IPS-11a (cell line): ENCODE data around the gene TASL.
"Not testable (repeated sequence)": the region's sequence is repeated elsewhere in the genome, so short reads cannot be mapped to it uniquely, and the experiment has no call there.

Experiments
- H3K4me3 ChIP-seq: one replicate; pipeline ENCODE4 v1.5.1; 2013; ENCODE audit warnings: low read depth, low read length, control low read depth

TASL gene, protein sequence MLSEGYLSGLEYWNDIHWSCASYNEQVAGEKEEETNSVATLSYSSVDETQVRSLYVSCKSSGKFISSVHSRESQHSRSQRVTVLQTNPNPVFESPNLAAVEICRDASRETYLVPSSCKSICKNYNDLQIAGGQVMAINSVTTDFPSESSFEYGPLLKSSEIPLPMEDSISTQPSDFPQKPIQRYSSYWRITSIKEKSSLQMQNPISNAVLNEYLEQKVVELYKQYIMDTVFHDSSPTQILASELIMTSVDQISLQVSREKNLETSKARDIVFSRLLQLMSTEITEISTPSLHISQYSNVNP

DNA sequence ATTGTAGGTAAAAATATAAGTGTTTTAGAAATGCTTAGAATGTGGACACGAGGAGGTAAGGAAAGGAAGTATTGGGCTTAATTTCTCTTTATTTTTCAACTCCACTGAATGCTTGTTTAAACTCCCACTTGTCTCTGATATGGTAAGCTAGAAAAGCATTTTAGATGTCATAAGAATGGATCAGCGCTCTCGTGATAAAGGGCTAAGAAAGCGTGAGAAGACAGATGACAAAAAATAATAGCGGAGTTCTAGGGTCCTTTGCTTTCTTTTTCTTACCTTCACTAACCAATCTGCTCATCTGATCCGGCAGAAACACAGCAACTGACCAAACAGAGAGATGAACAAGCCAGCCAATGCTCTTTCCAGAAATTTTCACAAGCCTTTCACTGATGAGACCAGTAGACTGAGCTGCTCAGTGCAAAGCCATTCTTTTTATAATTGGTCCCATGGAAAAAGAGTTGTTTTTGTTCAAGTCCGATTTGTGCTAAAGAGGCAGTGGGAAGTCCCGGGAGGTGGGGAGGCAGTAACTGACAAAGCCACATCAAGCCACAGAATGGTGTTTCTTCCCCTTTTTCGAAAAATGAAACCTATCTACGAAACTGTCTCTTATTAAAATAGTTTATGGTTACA is at the start of gene TASL:
Gene TASL (minus strand): TSS at position 405 of the 630 bp plus-strand sequence. CDS start 17,411 bp downstream, outside the sequence.
- H3K4me3 ChIP-seq, result no peak within 1 kb of the TSS

DNA sequence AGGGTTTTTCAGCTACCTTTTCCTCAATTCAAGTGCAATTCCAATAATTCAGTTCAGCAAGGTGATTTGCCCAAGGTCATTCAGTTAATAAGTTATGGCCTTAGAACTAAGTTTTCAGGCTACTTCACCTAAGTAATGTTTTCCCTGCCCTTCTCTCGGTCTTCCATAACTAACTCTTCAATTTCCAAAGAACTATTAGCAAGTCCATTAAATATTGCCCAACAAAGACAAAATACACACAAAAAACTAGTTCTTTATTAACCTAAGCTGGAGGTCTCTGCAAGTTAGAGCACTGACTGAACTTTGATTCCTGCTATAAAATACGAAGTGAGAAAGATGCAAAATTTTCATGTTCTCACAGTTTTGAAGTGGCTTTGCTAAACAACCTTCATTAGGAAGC is 48.8 kb upstream of the TASL start:
- no peak overlapping the region for H3K4me3 ChIP-seq

DNA sequence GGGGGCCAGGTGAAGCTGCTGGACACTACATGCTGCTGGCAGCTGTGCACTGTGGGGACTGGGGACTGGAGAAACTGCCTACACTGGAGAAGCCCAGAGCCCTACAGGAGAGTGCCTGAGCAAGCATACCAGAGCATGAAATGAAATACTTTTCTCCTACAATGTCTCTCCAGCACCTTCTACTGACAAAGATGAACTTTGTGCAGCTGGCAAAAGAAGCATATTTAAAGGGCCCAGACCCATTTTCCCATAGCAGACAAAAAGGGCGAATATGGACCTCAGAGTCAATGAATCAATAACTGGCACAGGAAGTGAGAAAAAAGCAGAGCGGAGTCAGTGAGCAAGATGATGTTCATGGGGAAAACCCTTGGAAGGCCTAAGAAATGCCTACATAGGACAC is 44.8 kb upstream of the TASL start:
- H3K4me3 ChIP-seq, result no peak overlapping the region

DNA sequence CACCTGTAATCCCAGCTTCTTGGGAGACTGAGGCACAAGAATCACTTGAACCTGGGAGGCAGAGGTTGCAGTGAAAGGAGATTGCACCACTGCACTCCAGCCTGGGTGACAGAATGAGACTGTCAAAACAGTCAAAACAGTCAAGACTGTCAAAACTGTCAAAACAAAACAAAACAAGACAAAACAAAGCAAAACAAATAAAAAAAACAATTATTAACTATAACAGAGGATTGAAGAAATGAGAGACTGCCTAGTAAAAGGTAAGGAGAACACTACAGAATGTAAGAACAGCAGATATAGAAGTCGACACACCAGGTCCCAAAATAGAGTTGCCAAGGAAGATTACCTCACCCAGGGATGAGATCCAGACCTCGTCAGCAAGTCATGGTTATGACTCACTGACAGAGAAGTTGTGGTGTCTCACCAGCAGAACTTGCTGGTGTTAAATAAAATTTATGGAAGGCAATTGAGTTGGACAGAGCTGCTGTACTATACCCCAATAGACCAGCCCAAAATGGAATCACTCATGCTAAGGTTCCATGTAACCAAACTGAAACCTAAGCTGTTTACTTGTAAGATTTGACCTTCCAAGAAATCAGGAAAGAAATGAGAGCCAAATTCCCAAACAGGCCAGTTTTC is 43.5 kb upstream of the TASL start:
- no peak overlapping the region for H3K4me3 ChIP-seq

DNA sequence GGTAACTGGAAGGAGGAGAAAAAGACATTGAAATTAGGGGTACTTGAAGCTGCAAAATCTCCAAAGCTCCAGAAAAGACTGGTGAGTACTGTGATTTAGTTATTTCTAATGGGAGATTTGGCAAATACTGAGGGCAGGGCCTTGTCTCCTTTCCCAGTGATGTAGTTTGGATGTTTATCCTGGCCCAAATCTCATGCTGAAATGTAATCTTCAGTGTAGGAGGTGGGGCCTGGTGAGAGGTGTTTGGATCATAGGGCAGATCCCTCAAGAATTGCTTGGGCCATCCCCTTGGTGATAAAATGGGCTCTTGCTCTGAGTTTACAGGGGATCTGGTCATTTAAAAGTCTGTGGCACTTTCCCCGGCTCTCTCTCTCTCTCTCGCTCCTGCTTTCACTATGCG is 42.6 kb upstream of the TASL start:
- no peak overlapping the region for H3K4me3 ChIP-seq

DNA sequence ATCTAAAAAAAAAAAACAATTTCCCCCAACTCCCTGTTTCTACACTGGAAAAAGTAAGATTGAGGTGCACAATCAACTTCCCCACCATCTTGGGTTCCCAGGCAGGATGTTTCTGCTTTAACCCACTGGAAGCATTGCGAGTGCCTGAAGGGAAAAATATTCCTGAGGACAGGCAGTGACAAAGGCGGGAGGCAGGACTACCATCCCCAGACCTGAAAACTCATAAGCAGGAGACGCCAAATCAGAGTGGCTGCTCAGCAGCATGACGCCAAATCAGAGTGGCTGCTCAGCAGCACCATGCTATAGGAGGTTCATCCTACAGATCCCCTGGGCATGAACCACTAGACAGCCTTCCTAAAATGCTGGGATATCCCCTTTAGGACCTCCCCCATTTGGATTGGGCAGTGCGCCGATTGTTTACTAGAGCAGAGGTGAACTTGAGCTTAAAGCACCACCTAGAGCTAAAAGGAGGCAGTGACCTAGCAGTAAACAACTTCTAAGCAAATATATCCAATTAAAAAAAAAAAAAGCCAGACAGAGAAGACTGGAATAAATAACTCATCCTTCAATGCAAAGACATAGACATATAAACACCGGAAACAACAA is 40.7 kb upstream of the TASL start:
- H3K4me3 ChIP-seq, result no peak overlapping the region

DNA sequence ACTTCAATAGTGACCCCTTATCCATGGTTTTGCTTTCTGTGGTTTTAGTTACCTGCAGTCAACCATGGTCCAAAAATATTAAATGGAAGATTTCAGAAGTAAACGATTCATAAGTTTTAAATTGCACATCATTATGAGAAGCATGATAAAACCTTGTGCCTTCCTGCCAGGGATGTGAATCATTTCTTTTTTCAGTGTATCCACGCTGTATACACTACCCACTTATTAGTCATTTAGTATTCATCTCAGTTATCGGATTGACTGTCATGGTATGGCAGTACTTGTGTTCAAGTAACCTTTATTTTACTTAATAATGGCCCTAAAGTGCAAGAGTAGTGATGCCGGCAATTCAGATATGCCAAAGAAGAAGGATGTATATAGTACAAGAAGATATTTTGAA is 37.7 kb upstream of the TASL start:
- H3K4me3 ChIP-seq, result no peak overlapping the region

DNA sequence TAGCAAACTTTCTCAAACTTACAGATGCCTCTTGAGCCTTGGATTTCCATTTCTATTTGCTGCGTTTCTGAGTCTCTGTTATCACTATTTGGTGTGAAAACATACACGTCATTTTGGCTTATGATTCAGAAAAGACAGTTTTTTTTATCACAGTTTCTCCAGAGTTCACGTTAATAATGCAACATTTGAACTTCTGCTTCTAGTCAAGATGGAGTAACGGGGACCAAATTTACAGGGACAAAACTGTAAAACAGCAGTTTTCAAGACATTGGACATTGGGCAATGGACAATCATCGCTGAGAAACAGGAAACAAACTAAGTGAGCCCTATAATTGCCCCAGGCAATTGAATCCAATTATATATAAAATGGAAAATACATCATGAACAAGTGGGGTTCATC is 36.2 kb upstream of the TASL start:
- H3K4me3 ChIP-seq, result no peak overlapping the region

DNA sequence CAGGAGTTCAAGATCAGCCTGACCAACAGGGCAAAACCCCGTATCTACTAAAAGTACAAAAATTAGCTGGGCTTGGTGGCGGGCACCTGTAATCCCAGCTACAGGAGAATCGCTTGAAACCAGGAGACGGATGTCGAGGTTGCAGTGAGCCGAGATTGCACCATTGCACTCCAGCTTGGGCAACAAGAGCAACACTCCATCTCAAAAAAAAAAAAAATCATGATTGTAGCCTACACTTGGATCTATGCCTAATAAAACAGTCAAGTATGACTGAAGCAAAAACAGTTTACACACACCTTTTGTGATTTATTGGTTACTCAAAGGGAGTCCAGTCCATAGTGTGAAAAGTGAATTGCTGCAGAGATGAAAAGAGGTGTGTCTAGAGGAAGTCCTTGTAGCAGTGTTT is 34.7 kb upstream of the TASL start:
- no peak overlapping the region for H3K4me3 ChIP-seq

DNA sequence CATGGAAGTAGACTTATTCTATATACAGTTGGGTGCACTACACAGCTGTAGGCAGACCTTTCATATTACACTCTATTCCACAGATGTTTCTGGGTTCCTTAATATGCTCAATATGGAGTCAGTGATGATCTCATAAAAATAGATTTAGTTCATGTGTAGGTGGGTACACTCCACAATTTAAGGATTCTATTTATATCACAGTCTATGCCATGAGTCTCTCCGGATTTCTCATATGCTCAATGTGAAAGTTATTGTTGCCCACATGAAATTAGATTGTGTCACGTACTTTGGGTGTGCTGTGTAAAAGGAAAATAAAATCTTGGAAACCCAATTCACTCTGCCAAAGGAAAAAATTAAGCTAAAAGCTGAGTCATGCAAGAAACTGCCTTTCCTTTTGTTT is 32.5 kb upstream of the TASL start:
- no peak overlapping the region for H3K4me3 ChIP-seq

DNA sequence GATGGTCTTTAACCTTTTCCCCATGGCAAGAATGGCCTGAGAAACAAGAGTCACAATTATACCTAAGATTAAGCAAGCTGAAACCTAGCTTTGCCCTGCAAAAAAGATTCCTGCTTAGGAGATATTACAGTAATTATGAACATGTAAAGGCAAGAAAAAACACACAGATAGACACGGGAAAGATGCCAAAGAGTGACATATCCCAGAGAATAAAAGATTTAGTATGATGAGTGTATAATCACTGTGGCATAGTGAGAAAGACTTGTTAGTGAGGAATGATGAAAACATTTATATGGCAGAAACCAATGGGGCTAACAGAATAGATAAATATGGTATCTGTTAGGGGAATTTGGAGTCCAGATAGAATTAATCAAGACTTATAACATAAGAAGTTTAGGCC is 29.6 kb upstream of the TASL start:
- H3K4me3 ChIP-seq, result no peak overlapping the region

DNA sequence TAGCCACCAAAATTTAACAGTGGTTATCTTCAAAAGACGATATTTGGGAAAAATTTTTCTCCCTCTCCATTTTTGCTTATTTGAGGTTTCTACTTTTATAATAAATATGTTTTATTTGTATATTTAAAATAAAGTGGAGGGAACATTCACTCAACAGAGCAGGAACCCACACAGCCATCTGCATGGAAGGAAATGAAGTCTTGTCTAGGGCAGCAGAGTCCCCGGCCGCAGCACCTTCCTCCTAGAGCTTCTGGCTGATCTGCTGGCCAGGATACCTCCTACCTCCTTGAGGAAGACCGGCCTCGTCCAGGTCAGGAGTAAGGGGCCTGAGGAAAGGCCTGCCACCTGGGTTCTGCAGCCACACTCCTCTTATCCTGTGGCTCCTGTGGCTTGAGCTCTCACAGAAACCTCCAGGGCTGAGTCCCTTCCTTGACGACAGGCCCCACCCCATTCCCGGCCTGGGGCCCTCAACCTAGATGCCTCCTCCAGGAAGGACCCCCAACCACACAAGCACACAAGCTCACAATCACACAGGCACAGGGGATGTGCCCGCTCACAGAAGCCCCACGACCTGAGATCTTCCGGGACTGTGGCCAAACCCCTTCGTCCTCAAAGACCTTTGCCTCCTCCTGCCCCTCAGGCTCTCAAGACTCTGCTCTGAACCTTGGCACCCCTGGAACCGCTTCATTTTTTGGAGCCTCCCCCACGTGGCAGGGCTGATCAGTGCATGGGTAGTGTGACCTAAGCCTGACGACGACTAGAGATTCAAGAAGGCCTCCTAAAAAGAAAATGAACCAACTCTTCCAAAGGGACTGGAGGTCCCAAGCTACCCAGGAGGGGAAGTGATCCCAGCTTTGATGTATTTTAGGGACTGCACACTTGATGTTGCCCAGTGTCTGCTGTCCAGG is 23.0 kb upstream of the TASL start:
- H3K4me3 ChIP-seq, result not testable (repeated sequence)

DNA sequence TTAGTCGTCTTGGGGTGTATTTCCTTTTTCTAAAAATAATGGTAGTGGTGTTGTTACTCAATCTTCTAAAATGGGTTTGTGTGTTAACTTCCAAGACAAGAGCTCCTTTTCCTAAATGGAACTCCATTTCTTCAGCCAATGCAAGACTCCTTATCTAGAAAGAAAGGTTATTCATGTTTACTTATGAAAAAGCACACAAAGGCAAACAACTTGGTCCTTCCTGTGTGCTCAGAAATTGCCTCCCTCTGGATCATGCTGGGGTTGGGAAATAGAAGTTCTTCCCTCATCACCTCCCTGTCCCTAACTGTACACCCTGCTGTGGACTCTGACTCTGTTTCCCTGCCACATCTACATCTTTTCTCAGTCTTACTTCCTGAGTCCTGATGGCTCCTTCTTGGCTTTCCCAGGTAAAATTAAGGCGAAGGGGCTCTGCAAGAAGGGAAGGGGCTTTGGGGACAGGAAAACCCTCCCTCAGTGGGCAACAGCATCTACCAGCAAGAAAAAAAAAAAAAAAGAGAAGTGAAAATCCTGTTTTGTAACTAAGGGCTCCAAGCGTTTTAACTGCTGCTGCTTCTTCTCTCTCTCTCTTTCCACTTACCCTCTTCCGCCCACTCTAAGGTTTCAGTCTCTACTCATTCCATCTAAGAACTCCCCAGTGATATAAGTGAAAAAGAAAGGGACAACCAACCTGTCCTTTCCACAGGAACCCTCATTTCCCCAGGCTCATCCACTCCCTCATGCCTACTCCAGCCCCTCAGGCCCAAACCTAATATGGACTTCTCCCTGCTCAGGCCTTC is 19.8 kb upstream of the TASL start:
- no peak overlapping the region for H3K4me3 ChIP-seq

DNA sequence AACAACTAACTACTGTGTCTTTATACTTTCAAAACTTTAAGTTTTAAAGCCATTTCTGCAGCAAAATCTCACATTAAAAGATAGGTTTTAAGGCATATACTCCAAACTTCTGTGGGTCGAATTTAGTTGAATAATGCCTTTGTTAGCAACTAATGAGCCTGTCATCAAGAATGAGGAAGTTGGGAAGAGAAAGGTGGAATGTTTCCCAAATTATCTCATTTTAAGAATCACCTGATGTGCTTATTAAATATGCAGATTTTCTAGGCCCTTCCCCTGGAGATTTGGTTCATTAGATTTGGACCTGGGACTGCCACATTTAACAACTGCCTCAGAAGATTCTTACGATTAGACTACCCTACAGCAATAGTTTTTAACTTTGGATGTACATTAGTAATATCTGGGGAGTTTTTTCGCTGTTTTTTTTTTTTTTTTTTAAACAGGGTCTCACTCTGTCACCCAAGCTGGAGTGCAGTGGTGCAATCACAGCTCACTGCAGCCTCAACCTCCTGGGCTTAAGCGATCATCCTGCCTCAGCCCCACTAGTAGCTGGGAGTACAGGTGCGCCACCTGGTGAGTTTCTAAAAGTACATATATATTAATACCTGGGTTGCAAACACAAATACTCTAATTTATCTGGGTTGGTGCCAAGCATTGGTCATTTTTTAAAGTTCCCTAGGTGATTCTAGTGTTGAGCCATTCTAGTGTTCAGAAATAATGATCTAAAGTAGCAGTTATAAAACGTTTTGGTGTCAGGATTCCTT is 16.1 kb upstream of the TASL start:
- H3K4me3 ChIP-seq, result no peak overlapping the region

DNA sequence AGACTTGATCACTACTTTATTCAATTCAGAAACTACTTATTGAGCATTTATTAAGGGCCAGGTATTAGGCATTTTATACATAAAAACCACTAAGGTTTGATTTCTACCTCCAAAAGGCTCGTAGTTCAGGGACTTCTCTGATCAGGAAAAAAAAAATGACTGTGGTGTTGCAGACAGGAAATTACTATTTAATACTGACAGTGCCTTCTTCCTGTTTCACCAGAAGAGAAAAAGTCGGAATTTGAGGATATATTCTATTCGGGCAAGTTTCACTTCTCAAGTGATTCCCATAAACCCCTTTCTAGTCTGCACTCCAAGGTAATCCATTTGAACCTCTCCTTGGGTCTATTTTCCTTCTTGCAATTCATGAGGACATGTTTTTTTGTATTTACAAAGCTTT is 15.3 kb upstream of the TASL start:
- no peak overlapping the region for H3K4me3 ChIP-seq

DNA sequence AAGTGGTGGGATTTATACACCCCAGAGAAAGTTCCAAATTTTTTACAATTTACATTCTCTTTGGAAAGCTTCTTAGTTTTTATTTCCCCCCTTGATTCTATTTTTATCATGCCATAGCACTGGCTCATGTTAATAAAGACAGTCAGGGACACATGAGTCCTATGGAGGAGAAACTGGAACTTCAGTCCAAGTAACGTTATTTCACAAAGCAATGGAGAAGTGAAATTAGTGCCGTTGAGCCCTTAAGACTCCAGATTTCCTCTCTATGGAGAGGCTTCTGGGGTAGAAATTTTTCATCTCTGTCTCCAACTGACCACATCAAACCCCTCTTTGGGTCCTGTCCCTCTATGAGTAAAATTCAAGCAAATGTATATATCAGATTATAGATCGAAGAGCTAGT is 12.8 kb upstream of the TASL start:
- H3K4me3 ChIP-seq, result no peak overlapping the region

DNA sequence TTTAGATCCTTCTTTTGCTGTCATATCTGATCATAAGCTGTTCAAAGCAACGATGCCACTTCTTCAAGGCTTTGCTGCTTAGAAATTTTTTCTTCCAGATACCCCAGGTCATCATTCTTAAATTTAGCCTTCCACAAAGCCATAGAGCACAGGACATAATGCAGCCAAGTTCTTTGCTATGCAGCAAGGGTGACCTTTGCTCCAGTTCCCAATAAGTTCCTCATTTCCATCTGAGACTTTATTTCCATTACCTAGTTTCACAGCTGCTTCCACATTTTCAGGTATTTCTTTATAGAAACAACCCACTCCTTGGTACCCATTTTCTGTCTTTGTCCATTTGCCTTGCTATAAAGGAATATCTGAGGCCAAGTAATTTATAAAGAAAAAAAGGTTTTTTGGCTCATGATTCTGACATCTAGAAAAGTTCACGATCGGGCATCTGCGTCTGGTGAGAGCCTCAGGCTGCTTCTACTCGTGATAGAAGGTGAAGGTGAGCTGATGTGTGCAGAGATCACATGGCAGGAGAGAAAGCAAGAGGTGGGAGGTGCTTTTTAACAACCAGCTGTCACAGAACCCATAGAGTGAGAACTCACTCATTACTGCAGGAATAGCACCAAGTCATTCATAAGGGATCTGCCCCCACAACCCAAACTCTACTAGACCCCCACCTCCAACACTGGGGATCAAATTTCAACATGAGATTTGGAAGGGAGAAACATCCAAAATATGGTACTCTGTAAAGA is 11.8 kb upstream of the TASL start:
- no peak overlapping the region for H3K4me3 ChIP-seq

DNA sequence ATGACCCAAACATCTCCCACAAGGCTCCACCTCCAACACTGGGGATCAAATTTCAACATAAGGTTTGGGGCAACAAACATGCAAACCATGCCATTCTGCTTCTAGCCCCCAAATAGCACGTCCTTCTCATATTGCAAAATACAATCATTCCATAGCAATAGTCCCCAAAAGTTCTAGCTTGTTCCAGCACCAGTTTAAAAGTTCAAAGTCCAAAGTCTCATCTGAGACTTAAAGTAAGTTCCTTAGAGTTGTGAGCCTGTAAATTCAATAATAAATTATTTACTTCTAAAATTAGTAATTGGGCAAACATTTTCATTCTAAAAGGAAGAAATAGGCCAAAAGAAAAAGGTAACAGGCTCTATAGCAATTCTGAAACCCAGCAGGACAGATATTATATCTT is 8.9 kb upstream of the TASL start:
- no peak overlapping the region for H3K4me3 ChIP-seq

DNA sequence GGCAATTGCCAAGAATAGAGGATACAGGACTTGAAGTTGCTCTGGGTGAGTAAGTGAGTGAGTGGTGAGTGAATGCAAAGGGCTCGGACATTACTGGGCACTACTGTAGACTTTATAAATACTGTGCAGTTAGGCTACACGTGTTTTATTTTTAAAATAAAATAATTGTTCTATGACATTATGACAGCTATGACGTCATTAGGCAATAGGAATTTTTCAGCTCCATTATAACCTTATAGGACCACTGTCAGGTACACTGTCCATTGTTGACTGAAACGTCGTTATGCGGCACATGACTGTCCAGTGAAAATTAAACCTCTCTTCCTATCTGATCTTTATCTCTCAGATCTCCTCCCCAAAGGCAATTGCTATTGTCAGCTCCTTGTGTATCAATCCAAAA is 5.1 kb upstream of the TASL start:
- H3K4me3 ChIP-seq, result no peak overlapping the region
